ENCODE data around the gene CCDC158. TPM values are rescaled to one million over a fixed set of nuclear protein-coding genes. Genes with fewer than 3 reads are reported as not detected.

CCDC158 gene
- total and polyA plus RNA-seq, 10 of the 15 experiments (the other 5 are each of a cell fraction or from before 2014, with no cell fraction given) = not detected

DNA sequence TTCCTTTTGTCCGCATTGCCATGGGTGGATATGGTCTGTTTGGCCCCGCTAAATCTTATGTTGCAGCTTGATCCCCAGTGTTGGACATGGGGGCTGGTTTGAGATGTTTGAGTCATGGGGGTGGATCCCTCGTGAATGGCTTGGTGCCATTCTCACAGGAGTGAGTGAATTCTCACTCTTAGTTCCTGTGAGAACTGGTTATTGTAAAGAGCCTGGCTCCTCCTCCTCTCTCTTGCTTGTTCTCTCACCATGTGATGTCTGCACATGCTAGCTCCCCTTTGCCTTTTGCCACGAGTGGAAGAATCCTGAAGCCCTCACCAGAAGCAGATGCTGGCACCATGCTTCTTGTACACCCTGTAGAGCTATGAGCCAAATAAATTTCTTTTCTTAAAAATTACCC lies 137.0 kb downstream of the CCDC158 start:
- no peak for FAIRE-seq
- in situ Hi-C loops (cut with MboI) (no loop called here), intact Hi-C loops (cut with micrococcal nuclease; ENCODE audit: unreplicated experiment) (no loop called here)
- SMC1A ChIA-PET (ENCODE audit: uncharacterized antibody, unreplicated experiment) = no interaction called here
- ATAC-seq = no peak
- no peak for DNase-seq (ENCODE audit: low read depth, low spot score)
- H3K79me2 ChIP-seq (ENCODE audit: control insufficient read depth, insufficient read depth, low read length) = no peaks in the 10 kb centered on the region
- H3K9me3 ChIP-seq (replicated peaks; ENCODE audit: control insufficient read depth, insufficient read depth, low read length) = no peaks in the 10 kb centered on the region
- H3K9ac ChIP-seq (ENCODE audit: control insufficient read depth, insufficient read depth, low read length) = no peak overlapping the region
- 34% methylated on average over 4 of the region's 4 CpGs for WGBS (ENCODE audit: insufficient coverage, insufficient replicate concordance, low lambda C conversion rate, missing lambda C conversion rate)
- CTCF ChIA-PET = no interaction called here
- no peak overlapping the region for H2AFZ ChIP-seq (ENCODE audit: control insufficient read depth, low read depth, low read length)
- no peak overlapping the region for H3K4me2 ChIP-seq (ENCODE audit: control insufficient read depth, insufficient read depth)
- TF ChIP-seq, protein P1, sequence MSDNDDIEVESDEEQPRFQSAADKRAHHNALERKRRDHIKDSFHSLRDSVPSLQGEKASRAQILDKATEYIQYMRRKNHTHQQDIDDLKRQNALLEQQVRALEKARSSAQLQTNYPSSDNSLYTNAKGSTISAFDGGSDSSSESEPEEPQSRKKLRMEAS (IDR thresholded peaks at IDR 0.05; ENCODE audit: low read depth, low read length) = no peak
- TF ChIP-seq ETV6 (conservative IDR thresholded peaks at IDR 0.05 in 1 of 2, IDR thresholded peaks at IDR 0.05 in 1 of 2; ENCODE audit: borderline replicate concordance in 1 of 2, low read depth in 1 of 2) = no peak
- no peak for TF ChIP-seq TBL1XR1 (IDR thresholded peaks at IDR 0.05; ENCODE audit: low read depth, low read length)
- TF ChIP-seq, protein P2, sequence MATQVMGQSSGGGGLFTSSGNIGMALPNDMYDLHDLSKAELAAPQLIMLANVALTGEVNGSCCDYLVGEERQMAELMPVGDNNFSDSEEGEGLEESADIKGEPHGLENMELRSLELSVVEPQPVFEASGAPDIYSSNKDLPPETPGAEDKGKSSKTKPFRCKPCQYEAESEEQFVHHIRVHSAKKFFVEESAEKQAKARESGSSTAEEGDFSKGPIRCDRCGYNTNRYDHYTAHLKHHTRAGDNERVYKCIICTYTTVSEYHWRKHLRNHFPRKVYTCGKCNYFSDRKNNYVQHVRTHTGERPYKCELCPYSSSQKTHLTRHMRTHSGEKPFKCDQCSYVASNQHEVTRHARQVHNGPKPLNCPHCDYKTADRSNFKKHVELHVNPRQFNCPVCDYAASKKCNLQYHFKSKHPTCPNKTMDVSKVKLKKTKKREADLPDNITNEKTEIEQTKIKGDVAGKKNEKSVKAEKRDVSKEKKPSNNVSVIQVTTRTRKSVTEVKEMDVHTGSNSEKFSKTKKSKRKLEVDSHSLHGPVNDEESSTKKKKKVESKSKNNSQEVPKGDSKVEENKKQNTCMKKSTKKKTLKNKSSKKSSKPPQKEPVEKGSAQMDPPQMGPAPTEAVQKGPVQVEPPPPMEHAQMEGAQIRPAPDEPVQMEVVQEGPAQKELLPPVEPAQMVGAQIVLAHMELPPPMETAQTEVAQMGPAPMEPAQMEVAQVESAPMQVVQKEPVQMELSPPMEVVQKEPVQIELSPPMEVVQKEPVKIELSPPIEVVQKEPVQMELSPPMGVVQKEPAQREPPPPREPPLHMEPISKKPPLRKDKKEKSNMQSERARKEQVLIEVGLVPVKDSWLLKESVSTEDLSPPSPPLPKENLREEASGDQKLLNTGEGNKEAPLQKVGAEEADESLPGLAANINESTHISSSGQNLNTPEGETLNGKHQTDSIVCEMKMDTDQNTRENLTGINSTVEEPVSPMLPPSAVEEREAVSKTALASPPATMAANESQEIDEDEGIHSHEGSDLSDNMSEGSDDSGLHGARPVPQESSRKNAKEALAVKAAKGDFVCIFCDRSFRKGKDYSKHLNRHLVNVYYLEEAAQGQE (IDR thresholded peaks at IDR 0.05; ENCODE audit: low read depth, low read length) = no peak
- no peak for TF ChIP-seq ZZZ3 (IDR thresholded peaks at IDR 0.05; ENCODE audit: control insufficient read depth, insufficient read length, low read depth)
- TF ChIP-seq, protein P3, sequence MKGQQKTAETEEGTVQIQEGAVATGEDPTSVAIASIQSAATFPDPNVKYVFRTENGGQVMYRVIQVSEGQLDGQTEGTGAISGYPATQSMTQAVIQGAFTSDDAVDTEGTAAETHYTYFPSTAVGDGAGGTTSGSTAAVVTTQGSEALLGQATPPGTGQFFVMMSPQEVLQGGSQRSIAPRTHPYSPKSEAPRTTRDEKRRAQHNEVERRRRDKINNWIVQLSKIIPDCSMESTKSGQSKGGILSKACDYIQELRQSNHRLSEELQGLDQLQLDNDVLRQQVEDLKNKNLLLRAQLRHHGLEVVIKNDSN (IDR thresholded peaks at IDR 0.05; ENCODE audit: borderline replicate concordance, extremely low read length, insufficient read depth, low read depth, low read length) = no peak
- no peak for TF ChIP-seq PAX5 (IDR thresholded peaks at IDR 0.05; ENCODE audit: borderline replicate concordance, low read depth, low read length)
- H3K36me3 ChIP-seq (ENCODE audit: control insufficient read depth in 2 of 2, insufficient read depth in 2 of 2, low read length in 1 of 2) = no peaks in the 10 kb centered on the region
- H3K4me3 ChIP-seq = no peak overlapping the region
- no peak overlapping the region for H3K27ac ChIP-seq (ENCODE audit: control insufficient read depth, insufficient read depth)
- no peaks in the 10 kb centered on the region for H3K4me1 ChIP-seq (ENCODE audit: control insufficient read depth, insufficient read depth, low read length)
- no peaks in the 10 kb centered on the region for H4K20me1 ChIP-seq (ENCODE audit: control insufficient read depth, insufficient read depth)
- no TSS peak for BruUV-seq (replicated peaks)
- no peaks in the 10 kb centered on the region; a peak in 1 of 4 replicates for H3K27me3 ChIP-seq (replicated peaks in 1 of 2; ENCODE audit: control insufficient read depth in 2 of 2, insufficient read depth in 2 of 2, low read length in 1 of 2)
- RAD21 ChIA-PET (ENCODE audit: unreplicated experiment) = no interaction called here
- POLR2A ChIA-PET = no interaction called here

Data from GM12878 (cell line).